NCI-H146 (cell line): ENCODE measurements around the gene LOXHD1.

Experiments
- DNase-seq: peaks from one replicate; lab custom pipeline; 2025; lab: John Stamatoyannopoulos, UW

The LOXHD1 gene

GRCh38 chr18:46447792-46448191 lies 209.2 kb downstream of the LOXHD1 start:
- DNase-seq: no peak

DNA sequence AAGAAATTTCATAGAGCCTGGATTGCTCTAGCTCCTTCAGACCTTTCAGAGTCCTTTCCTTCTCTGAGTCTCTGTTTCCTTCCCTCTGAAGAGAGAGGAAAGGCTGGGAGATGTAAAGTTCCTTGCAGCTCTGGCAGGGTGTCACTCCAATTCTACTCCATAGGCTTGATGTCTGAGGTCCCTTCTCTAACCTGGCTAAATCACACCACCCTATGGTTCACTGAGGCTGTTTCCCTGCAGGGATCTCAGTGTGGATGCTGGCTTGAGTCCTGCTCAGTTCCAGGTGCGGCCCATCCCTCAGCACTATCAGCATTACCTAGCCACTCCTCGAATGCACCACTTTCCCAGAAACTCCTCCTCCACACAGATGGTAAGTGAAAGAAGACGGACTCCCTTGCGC lies 209.7 kb downstream of the LOXHD1 start:
- DNase-seq: no peak

- DNase-seq: no peak
These were observed 211.3 kb downstream of the LOXHD1 start for GRCh38 chr18:46445522-46446313.

GRCh38 chr18:46439037-46439436 lies 218.0 kb downstream of the LOXHD1 start:
- DNase-seq: no peak

DNA sequence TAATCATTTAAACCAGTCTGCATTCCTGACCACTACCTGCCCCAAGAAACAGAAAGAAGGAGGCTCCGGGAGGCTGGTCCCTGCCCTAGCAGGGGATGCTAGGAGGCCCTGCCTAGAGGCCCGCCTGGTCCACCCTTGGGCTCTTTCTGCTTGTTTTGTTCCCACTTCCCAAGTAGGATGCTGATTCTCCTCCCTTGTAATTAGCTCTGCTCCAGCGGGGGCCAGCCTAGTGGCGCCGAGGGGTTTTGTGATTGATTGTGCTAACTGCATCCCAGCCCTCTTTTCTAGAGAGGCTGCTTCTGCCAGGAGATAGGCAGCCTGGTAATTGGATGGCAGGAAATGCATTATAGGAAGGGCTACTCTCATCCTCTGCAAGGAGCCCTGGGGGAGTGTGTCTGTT lies 220.0 kb downstream of the LOXHD1 start:
- DNase-seq: no peak

- DNase-seq: no peak
These were observed 220.4 kb downstream of the LOXHD1 start for GRCh38 chr18:46436621-46437020.

- DNase-seq: no peak
These were observed 222.0 kb downstream of the LOXHD1 start for GRCh38 chr18:46435031-46435430.

GRCh38 chr18:46434629-46435028 lies 222.4 kb downstream of the LOXHD1 start:
- no peak for DNase-seq

GRCh38 chr18:46433121-46433826 lies 223.7 kb downstream of the LOXHD1 start:
- DNase-seq: no peak

GRCh38 chr18:46431522-46432171 lies 225.4 kb downstream of the LOXHD1 start:
- DNase-seq: no peak

- peak; percentile 28 for DNase-seq
These were observed 227.3 kb downstream of the LOXHD1 start for GRCh38 chr18:46429649-46430224.

GRCh38 chr18:46429130-46429529 lies 227.9 kb downstream of the LOXHD1 start:
- no peak for DNase-seq

DNA sequence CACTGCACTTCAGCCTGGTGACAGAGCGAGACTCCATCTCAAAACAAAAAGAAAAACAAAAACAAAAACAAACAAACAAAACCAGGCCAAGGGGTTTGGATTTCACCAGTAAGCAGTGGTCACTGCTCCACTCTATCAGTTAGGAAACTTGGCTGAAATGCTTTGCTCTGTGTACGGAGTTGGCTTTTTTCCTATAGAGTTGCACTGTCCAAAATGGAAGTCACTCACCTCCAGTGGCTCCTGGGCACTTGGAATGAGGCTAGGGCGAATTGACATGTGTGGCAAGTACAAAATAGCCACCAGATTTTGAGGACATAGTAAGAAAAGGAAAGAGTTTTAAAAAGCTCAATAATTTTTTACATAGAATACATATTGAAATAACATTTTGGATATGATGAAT lies 228.7 kb downstream of the LOXHD1 start:
- DNase-seq: no peak

DNA sequence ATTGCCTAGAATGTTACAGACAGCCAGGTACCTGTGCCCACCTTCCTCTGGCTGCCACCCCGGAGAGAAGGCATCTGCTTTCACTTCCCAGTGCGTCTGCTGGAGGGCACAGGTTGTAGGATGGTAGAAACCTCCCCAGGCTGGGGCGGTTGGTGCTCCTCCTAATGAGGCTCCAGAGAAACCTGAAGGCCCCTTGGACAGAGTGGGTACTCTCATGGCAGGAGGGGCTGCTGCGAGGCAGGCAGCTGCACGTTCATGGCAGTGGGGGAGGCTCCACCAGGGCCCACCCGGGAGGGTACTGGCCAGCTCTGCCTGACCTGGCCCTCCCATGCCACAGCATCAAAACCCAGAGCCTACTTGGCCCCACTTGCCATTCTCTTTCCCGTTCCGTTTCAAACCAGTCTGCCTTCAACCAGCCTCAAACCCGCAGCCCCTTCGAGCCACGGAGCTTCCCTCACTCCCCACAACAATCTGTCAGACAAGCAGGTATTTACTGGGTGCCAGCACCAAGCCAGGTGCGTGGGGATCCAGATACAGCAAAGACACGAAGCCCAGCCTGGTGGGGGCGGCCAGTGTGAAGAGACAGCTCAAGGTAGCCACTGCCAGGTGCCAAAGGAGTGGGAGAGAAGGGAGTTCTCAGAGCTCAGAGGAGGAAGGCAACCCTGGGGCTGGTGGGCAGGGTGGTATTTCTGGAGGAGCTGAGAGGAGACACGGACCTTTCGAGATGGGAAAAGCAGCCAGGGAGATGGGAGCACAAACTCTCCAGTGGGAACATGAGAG lies 229.6 kb downstream of the LOXHD1 start:
- no peak for DNase-seq
